Panc1 (cell line): ENCODE data around the gene PPDPF. TPM values are rescaled to one million over a fixed set of nuclear protein-coding genes. Genes with fewer than 3 reads are reported as not detected.

Experiments used
- ATAC-seq: fragments of 200-7000 bp; cut with Tn5 transposase; 2 replicates; pipeline ENCODE4 v1.9.1; 2020; ENCODE audit warnings: mild to moderate bottlenecking, moderate library complexity
- BruUV-seq: library from RNA; stranded (reverse); fragments of 400-500 nt; replicated peaks from 2 replicates; lab custom pipeline; 2021; lab: Mats Ljungman, UMichigan
- CTCF ChIA-PET: fragments of 300-600 bp; sonication (Branson Sonifier 250); formaldehyde crosslinking; loops from one replicate; lab custom pipeline; 2022; ENCODE audit warnings: antibody characterized with exemption; lab: Charles Lee
- POLR2A ChIA-PET: fragments of 300-600 bp; sonication (Branson Sonifier 250); formaldehyde crosslinking; loops from one replicate; lab custom pipeline; 2022; ENCODE audit warnings: antibody characterized with exemption; lab: Charles Lee
- DNase-seq: peaks from one replicate; pipeline ENCODE4 v3.0.0-alpha.2; 2010; ENCODE audit warnings: low read depth, low spot score
- H3K27ac ChIP-seq: 2 replicates; pipeline ENCODE4 v1.5.1; 2011; ENCODE audit warnings: mild to moderate bottlenecking, low read length, inconsistent platforms
- H3K27me3 ChIP-seq: fragments of 200-500 bp; sonication (Bioruptor generic); 2 replicates; pipeline ENCODE4 v1.6.0; 2014; ENCODE audit warnings: low read length, inconsistent platforms; ENCODE audit not compliant: control insufficient read depth, insufficient read depth
- H3K36me3 ChIP-seq: fragments of 200-500 bp; sonication (Bioruptor generic); 2 replicates; pipeline ENCODE4 v1.5.1; 2014; ENCODE audit warnings: inconsistent platforms, mild to moderate bottlenecking, low read length, moderate library complexity; ENCODE audit not compliant: control insufficient read depth, insufficient read depth
- H3K4me1 ChIP-seq: 2 replicates; pipeline ENCODE4 v1.5.1; 2011; ENCODE audit warnings: inconsistent platforms, mild to moderate bottlenecking, low read length, moderate library complexity; ENCODE audit not compliant: control insufficient read depth, insufficient read depth
- H3K4me3 ChIP-seq, 2 experiments: 2 replicates each; pipeline ENCODE4 v1.5.1; 2011 to 2012; ENCODE audit warnings: low read depth in 2 of 2, low read length in 2 of 2, mild to moderate bottlenecking in 2 of 2, inconsistent platforms in 1 of 2, moderate library complexity in 1 of 2
- H3K9me3 ChIP-seq: fragments of 200-500 bp; sonication (Bioruptor generic); 2 replicates; pipeline ENCODE4 v1.5.1; 2014; ENCODE audit warnings: low read depth, mild to moderate bottlenecking, inconsistent platforms, low read length, moderate library complexity; ENCODE audit not compliant: control insufficient read depth, insufficient read depth
- POLR2AphosphoS5 ChIP-seq: IDR thresholded peaks from 2 replicates; pipeline ENCODE4 v1.6.1; 2012; ENCODE audit warnings: mild to moderate bottlenecking, low read depth, low read length, moderate library complexity
- REST ChIP-seq, 2 experiments: IDR thresholded peaks; 2 replicates each; pipeline ENCODE4 v1.6.1; 2011 to 2012; ENCODE audit warnings: low read depth in 2 of 2, control low read depth in 1 of 2, low read length in 1 of 2, mild to moderate bottlenecking in 1 of 2, moderate library complexity in 1 of 2; ENCODE audit not compliant: insufficient read depth in 1 of 2
- SIN3A ChIP-seq: IDR thresholded peaks from 2 replicates; pipeline ENCODE4 v1.6.1; 2012; ENCODE audit warnings: low read depth, mild to moderate bottlenecking, low read length, moderate library complexity, borderline replicate concordance; ENCODE audit not compliant: insufficient read depth
- TCF7L2 ChIP-seq: IDR thresholded peaks from 2 replicates; pipeline ENCODE4 v1.6.1; 2011; ENCODE audit warnings: mild to moderate bottlenecking, low read depth, low read length, inconsistent platforms
- in situ Hi-C: cut with HindIII; loops from 2 replicates; pipeline ENCODE4 v1.10.0; 2016; ENCODE audit warnings: low sequenced_read_pairs, low pct_unique_long_range_greater_than_20kb
- intact Hi-C: fragments of 100-400 bp; cut with micrococcal nuclease; formaldehyde crosslinking; loops from one replicate; pipeline ENCODE4 v1.10.0; 2022; ENCODE audit not compliant: unreplicated experiment
- total RNA-seq: library from RNA; stranded (reverse); gene quantifications from one replicate; pipeline ENCODE4 v1.2.1, GENCODE V29; 2021; ENCODE audit not compliant: unreplicated experiment
- TF ChIP-seq, protein P1 (sequence below): fragments of 450-650 bp; IDR thresholded peaks from 2 replicates; pipeline ENCODE4 v1.5.1; 2017; ENCODE audit warnings: mild to moderate bottlenecking

PPDPF gene
- total RNA-seq, 1 experiment from 2014 or later: 241 TPM

DNA sequence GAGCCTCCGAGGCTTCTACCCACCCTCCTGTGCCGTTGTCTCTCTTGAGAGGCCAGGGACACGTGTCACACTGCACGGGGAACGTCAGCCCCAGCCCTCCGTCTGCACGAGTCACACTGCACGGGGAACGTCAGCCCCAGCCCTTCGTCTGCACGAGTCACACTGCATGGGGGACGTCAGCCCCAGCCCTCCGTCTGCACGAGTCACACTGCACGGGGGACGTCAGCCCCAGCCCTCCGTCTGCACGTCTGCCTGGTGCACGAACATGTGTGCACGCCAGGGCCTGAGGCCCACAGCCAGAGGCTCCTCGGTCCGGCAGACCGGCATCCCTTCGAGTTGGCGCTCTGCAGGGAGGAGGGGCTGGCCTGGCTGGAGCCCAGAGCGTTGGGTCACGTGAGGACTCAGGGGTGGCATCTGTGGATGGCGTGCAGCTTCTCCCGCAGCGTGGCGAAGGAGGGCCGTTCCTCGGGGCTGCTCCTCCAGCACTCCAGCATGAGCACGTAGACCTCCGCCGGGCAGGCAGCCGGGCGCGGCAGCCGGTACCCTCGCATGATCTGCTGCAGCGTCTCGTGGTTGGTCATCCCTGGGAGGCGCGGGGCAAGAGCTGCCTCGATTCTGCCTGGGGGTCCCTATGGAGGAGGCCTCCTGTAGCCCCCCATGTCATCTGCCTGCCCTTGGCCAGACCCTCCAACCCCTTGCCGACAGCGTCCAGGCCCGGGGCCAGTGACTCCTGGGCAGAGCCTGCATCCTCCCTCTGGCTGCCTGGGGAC, 20.0 kb downstream of the PPDPF start:
- intact Hi-C loops: no loop called here
- no TSS peak for BruUV-seq

DNA sequence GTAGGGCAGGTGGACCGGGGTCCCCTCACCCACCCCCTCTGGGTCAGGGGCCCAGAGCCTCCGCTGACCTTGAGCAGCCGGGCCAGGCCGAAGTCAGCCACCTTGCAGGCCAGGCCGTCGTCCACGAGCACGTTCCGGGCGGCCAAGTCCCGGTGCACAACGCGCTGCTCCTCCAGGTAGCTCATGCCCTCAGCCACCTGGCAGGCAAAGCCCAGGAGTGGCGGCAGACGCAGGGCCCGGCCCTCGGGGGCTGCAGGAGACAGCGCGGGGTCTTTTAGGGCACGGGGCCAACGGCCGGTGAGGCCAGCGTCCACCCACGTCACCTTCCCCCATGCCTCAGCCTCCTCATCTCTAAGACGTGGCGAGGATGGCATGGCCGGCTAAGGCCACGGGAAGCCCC, 20.8 kb downstream of the PPDPF start:
- Histone ChIP-seq H3K27me3 (no peaks in the 10 kb centered on the region), H3K4me1 (peaks cover 15% of the 10 kb centered on the region), H3K9me3 (no peaks in the 10 kb centered on the region), H3K27ac (no peak overlapping the region), H3K36me3 (no peaks in the 10 kb centered on the region), H3K4me3 (no peak overlapping the region)
- ATAC-seq (no peak), DNase-seq (no peak)
- ChIA-PET POLR2A (no interaction called here), CTCF (interaction anchor here (0.6 kb wide), 1 partner anchor 89 kb away, joined by 4 read pairs; no protein-coding TSS in a partner anchor)
- intact Hi-C loops (no loop called here), in situ Hi-C loops (no loop called here)
- no TSS peak for BruUV-seq
- TF ChIP-seq TCF7L2 (no peak), REST (IDR thresholded peaks at IDR 0.05; ENCODE audit: insufficient read depth in 1 of 2, low read depth in 2 of 2, low read length in 1 of 2) (no peak), POLR2AphosphoS5 (no peak), SIN3A (no peak)
- TF ChIP-seq, protein P1, sequence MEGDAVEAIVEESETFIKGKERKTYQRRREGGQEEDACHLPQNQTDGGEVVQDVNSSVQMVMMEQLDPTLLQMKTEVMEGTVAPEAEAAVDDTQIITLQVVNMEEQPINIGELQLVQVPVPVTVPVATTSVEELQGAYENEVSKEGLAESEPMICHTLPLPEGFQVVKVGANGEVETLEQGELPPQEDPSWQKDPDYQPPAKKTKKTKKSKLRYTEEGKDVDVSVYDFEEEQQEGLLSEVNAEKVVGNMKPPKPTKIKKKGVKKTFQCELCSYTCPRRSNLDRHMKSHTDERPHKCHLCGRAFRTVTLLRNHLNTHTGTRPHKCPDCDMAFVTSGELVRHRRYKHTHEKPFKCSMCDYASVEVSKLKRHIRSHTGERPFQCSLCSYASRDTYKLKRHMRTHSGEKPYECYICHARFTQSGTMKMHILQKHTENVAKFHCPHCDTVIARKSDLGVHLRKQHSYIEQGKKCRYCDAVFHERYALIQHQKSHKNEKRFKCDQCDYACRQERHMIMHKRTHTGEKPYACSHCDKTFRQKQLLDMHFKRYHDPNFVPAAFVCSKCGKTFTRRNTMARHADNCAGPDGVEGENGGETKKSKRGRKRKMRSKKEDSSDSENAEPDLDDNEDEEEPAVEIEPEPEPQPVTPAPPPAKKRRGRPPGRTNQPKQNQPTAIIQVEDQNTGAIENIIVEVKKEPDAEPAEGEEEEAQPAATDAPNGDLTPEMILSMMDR: no peak

More for the DNA sequence above, 20.0 kb downstream of the PPDPF start:
- peaks cover 18% of the 10 kb centered on the region for H3K4me1 ChIP-seq
- ChIA-PET CTCF (no interaction called here), POLR2A (no interaction called here)
- H3K27ac ChIP-seq: no peak overlapping the region
- no peaks in the 10 kb centered on the region for H3K9me3 ChIP-seq
- H3K36me3 ChIP-seq: no peaks in the 10 kb centered on the region
- in situ Hi-C loops: no loop called here
- ATAC-seq (no peak), DNase-seq (no peak)
- TF ChIP-seq SIN3A: no peak
- no peak for TF ChIP-seq TCF7L2
- TF ChIP-seq, protein P1: no peak
- no peak for TF ChIP-seq POLR2AphosphoS5
- no peak for TF ChIP-seq REST (IDR thresholded peaks at IDR 0.05; ENCODE audit: insufficient read depth in 1 of 2, low read depth in 2 of 2, low read length in 1 of 2)
- H3K4me3 ChIP-seq: no peak overlapping the region
- H3K27me3 ChIP-seq: no peaks in the 10 kb centered on the region
